Transverse colon (tissue), 4 donors: ENCODE results near the gene LCA5L.

Source experiments
- CTCF ChIP-seq, 5 experiments: fragments of 200-600 bp in 3 of 5; fragments of 450-650 bp in 2 of 5; sonication (generic) in 3 of 5; IDR thresholded peaks; 1 replicate in 2 of 5; 2 replicates in 3 of 5; pipeline ENCODE4 v1.5.1; 2016 to 2017; ENCODE audit warnings: antibody characterized with exemption in 5 of 5, inconsistent platforms in 3 of 5, mild to moderate bottlenecking in 2 of 5, moderate library complexity in 1 of 5
- EP300 ChIP-seq: sonication (generic); formaldehyde crosslinking; IDR thresholded peaks from one replicate; pipeline ENCODE4 v1.6.1; 2017; ENCODE audit warnings: antibody characterized with exemption, low read depth
- POLR2A ChIP-seq: fragments of 450-650 bp; IDR thresholded peaks from one replicate; pipeline ENCODE4 v1.6.1; 2016; ENCODE audit warnings: antibody characterized with exemption, mild to moderate bottlenecking, moderate library complexity
- POLR2AphosphoS5 ChIP-seq, 3 donors: sonication (generic); formaldehyde crosslinking; IDR thresholded peaks; one replicate each; pipeline ENCODE4 v1.6.1; 2016; ENCODE audit warnings: antibody characterized with exemption in 3 of 3

GRCh38 chr21:39359382-39359781, 86.2 kb downstream of the LCA5L start:
- no peak for TF ChIP-seq CTCF (IDR thresholded peaks at IDR 0.05)
- no peak for TF ChIP-seq POLR2A
- TF ChIP-seq POLR2AphosphoS5 (IDR thresholded peaks at IDR 0.05) = no peak
- TF ChIP-seq EP300 = no peak
